WERI-Rb-1 (cell line): ENCODE results near the gene NDST1.

ENCODE experiments used
- DNase-seq: peaks from one replicate; pipeline ENCODE4 v3.0.0-alpha.2; 2020
- H3K27ac ChIP-seq: fragments of 250-450 bp; sonication (Bioruptor Pico); 2 replicates; pipeline ENCODE4 v1.5.1; 2020; ENCODE audit warnings: mild to moderate bottlenecking, moderate library complexity
- H3K27me3 ChIP-seq: fragments of 250-450 bp; sonication (Bioruptor Pico); 2 replicates; pipeline ENCODE4 v1.5.1; 2021; ENCODE audit warnings: mild to moderate bottlenecking, low read depth, moderate library complexity; ENCODE audit not compliant: insufficient read depth, severe bottlenecking
- H3K36me3 ChIP-seq: fragments of 250-450 bp; sonication (Bioruptor Pico); 2 replicates; pipeline ENCODE4 v1.5.1; 2020; ENCODE audit warnings: mild to moderate bottlenecking, moderate library complexity
- H3K4me3 ChIP-seq: 2 replicates; pipeline ENCODE4 v1.5.1; 2011; ENCODE audit warnings: low read depth, mild to moderate bottlenecking, control low read depth, low read length
- H3K9me3 ChIP-seq: fragments of 250-450 bp; sonication (Bioruptor Pico); 2 replicates; pipeline ENCODE4 v1.5.1; 2021; ENCODE audit warnings: mild to moderate bottlenecking, moderate library complexity; ENCODE audit not compliant: severe bottlenecking
- CTCF ChIP-seq: IDR thresholded peaks from 2 replicates; pipeline ENCODE4 v1.5.1; 2011; ENCODE audit warnings: low read depth, mild to moderate bottlenecking, control low read depth, inconsistent platforms, low read length

NDST1 gene

DNA sequence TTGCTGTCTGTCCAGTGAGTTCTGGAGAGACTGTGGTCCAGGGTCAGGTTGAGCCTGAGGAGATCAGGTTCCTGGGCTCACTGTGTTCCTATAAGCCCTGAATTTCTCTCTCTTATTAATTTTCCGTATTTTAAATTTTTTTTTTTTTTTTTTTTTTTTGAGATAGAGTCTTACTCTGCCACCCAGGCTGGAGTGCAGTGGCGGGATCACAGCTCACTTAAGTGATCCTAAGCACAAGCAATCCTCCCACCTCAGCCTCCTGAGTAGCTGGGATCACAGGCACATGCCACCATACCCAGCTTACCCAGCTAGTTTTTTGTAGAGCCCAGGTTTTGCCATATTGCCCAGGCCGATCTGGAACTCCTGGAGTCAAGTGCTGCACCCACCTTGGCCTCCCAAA is 22.5 kb downstream of the NDST1 start:
- H3K36me3 ChIP-seq = peaks cover 47% of the 10 kb centered on the region
- H3K27me3 ChIP-seq = no peaks in the 10 kb centered on the region
- TF ChIP-seq CTCF = no peak
- H3K9me3 ChIP-seq = no peaks in the 10 kb centered on the region
- H3K4me3 ChIP-seq = no peak overlapping the region
- no peak for DNase-seq
- H3K27ac ChIP-seq = peak overlapping the region; percentile 52

DNA sequence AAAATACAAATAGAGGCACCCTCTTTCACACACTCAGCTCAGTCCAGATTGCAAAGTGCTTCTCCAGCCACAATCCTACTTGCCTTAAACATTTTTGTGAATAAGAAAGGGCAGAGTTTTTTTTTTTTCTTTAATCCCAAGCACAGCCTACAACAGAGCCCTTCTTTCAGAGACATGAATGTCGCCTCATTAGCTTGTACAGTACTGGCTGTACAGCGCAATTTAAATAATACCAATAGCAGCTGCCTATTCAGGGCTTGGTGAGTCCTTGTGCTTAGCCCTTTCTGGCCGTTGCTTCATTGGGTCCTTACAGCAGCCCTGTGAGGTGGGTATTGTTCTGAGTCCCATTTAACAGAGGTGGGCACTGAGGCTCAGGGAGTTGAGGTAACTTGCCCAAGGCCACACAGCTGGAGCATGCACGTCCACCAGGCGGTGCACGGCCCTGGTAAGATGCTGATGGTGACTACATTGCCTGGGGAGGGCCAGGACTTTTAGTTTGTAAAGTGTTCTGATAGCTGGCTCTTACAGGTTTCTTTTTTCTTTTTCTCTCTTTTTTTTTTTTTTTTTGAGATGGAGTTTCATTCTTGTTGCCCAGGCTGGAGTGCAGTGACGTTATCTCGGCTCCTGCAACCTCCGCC is 23.1 kb downstream of the NDST1 start:
- no peak for DNase-seq
- Histone ChIP-seq H3K9me3 (no peaks in the 10 kb centered on the region), H3K27ac (no peak overlapping the region), H3K4me3 (no peak overlapping the region), H3K27me3 (no peaks in the 10 kb centered on the region), H3K36me3 (peaks cover 53% of the 10 kb centered on the region)
- TF ChIP-seq CTCF = no peak

DNA sequence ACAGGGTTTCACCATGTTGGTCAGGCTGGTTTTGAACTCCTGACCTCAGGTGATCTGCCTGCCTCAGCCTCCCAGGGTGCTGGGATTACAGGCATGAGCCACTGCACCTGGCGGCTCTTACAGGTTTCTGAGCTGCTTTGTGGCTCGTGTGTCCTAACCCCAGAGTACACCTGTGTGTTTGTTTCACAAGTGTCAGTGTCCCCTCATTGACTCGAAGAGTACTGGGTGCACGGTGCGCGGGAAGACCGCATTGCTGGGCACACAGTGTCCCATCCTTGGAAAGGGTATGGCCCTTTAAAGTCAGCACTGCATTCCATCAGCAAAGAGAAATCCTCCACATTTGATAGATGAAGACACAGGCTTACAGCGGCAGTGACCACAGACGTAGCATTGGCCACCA is 23.8 kb downstream of the NDST1 start:
- TF ChIP-seq CTCF = no peak
- H3K9me3 ChIP-seq = no peaks in the 10 kb centered on the region
- no peak for DNase-seq
- H3K27ac ChIP-seq = peak overlapping the region; percentile 8; the same call in 1 of the 2 replicates
- no peaks in the 10 kb centered on the region for H3K27me3 ChIP-seq
- H3K4me3 ChIP-seq = no peak overlapping the region
- H3K36me3 ChIP-seq = peaks cover 59% of the 10 kb centered on the region

GRCh38 chr5:150532151-150532550 is 24.2 kb downstream of the NDST1 start:
- H3K27ac ChIP-seq = 0 out of 2 replicates have a peak overlapping the region, but pooled peaks have one; percentile 8
- no peaks in the 10 kb centered on the region for H3K9me3 ChIP-seq
- peaks cover 62% of the 10 kb centered on the region for H3K36me3 ChIP-seq
- no peak for DNase-seq
- no peak for TF ChIP-seq CTCF
- H3K27me3 ChIP-seq = no peaks in the 10 kb centered on the region
- no peak overlapping the region for H3K4me3 ChIP-seq

DNA sequence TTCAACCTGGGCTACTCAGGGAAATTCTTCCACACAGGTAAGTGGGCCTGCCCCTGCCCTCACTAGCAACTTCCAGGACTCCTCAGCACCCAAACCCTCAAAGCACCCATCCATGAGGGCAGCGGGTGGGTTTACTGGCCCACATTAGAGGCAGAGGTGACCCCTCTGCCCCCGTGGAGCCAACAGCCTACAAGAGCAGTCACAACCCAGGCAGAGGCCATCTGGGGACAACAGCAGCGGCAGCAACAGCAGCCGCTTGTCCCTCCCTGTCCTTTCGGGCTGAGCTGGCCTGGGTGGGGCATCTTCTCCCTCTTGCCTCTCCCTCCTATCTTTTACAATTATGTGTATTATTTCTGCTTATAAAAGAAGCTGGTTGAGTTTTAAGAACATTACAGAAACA is 25.1 kb downstream of the NDST1 start:
- no peak overlapping the region for H3K27ac ChIP-seq
- DNase-seq = no peak
- H3K4me3 ChIP-seq = no peak overlapping the region
- H3K36me3 ChIP-seq = peaks cover 65% of the 10 kb centered on the region
- no peak for TF ChIP-seq CTCF
- no peaks in the 10 kb centered on the region for H3K27me3 ChIP-seq
- H3K9me3 ChIP-seq = no peaks in the 10 kb centered on the region

GRCh38 chr5:150534811-150535210 is 26.9 kb downstream of the NDST1 start:
- Histone ChIP-seq H3K27ac (peak overlapping the region; percentile 28; the same call in 1 of the 2 replicates), H3K9me3 (no peaks in the 10 kb centered on the region), H3K27me3 (no peaks in the 10 kb centered on the region), H3K4me3 (no peak overlapping the region), H3K36me3 (peaks cover 78% of the 10 kb centered on the region)
- no peak for DNase-seq
- TF ChIP-seq CTCF = no peak
